T-cell (primary cell): ENCODE measurements around the gene TLE4. TPM values are rescaled to one million over a fixed set of nuclear protein-coding genes. Genes with fewer than 3 reads are reported as not detected.

Source experiments
- ATAC-seq, 4 experiments: fragments of 200-7000 bp in 3 of 4; fragments of 150-1000 bp in 1 of 4; cut with Tn5 transposase; replicated peaks in 1 of 4; 1 replicate in 3 of 4; 2 replicates in 1 of 4; pipeline ENCODE4 v1.10.0; 2021; ENCODE audit warnings: moderate library complexity in 3 of 4, mild to moderate bottlenecking in 2 of 4, moderate number of reproducible peaks in 1 of 4
- CTCF ChIA-PET, 2 donors: fragments of 300-600 bp; sonication (Branson Sonifier 250); formaldehyde crosslinking; loops; one replicate each; lab custom pipeline; 2022; ENCODE audit warnings: antibody characterized with exemption in 2 of 2; lab: Charles Lee
- POLR2A ChIA-PET, 2 donors: fragments of 300-600 bp; sonication (Branson Sonifier 250); formaldehyde crosslinking; loops; one replicate each; lab custom pipeline; 2022; ENCODE audit warnings: antibody characterized with exemption in 2 of 2; lab: Charles Lee
- DNase-seq, 35 experiments: peaks; one replicate each; pipeline versions ENCODE4 v3.0.0 to v3.0.0-alpha.2; 2013 to 2023
- H3K27ac ChIP-seq: one replicate; pipeline ENCODE4 v1.5.1; 2013; ENCODE audit warnings: low read length
- H3K27me3 ChIP-seq, 2 experiments: replicated peaks in 1 of 2; 1 replicate in 1 of 2; 2 replicates in 1 of 2; pipeline versions ENCODE4 v1.6.1 to v1.7.0; 2013; ENCODE audit warnings: low read length in 1 of 2, mixed read lengths in 1 of 2; ENCODE audit not compliant: control insufficient read depth in 2 of 2, insufficient read depth in 2 of 2; ENCODE audit errors: extremely low read depth in 1 of 2
- H3K36me3 ChIP-seq, 2 donors: 1 replicate in 1 of 2; 2 replicates in 1 of 2; pipeline versions ENCODE4 v1.6.1 to v1.7.0; 2013; ENCODE audit warnings: low read length in 1 of 2; ENCODE audit not compliant: control insufficient read depth in 2 of 2, insufficient read depth in 1 of 2; ENCODE audit errors: extremely low read depth in 1 of 2
- H3K4me1 ChIP-seq, 2 experiments: 1 replicate in 1 of 2; 2 replicates in 1 of 2; pipeline versions ENCODE4 v1.6.1 to v1.7.0; 2013; ENCODE audit warnings: low read length in 2 of 2, mixed read lengths in 1 of 2; ENCODE audit not compliant: insufficient read depth in 2 of 2, control insufficient read depth in 1 of 2; ENCODE audit errors: extremely low read depth in 1 of 2
- H3K4me3 ChIP-seq, 2 donors: 1 replicate in 1 of 2; 2 replicates in 1 of 2; pipeline versions ENCODE4 v1.5.1 to v1.7.0; 2013; ENCODE audit warnings: mild to moderate bottlenecking in 2 of 2, low read length in 1 of 2, moderate library complexity in 1 of 2; ENCODE audit not compliant: control insufficient read depth in 1 of 2; ENCODE audit errors: extremely low read depth in 1 of 2
- H3K9me3 ChIP-seq: 2 replicates; pipeline ENCODE4 v1.7.0; 2013
- H3K27ac Mint-ChIP-seq, 2 donors: one replicate each; pipeline ENCODE4 v1.8.0; 2020 to 2021; ENCODE audit warnings: mild to moderate bottlenecking in 2 of 2, mixed read lengths in 2 of 2
- H3K27me3 Mint-ChIP-seq, 2 donors: one replicate each; pipeline ENCODE4 v1.8.0; 2021 to 2022; ENCODE audit warnings: mixed read lengths in 2 of 2
- H3K36me3 Mint-ChIP-seq: one replicate; pipeline ENCODE4 v1.8.0; 2021; ENCODE audit warnings: mixed read lengths
- H3K4me1 Mint-ChIP-seq, 3 donors: one replicate each; pipeline ENCODE4 v1.8.0; 2020 to 2022; ENCODE audit warnings: mixed read lengths in 3 of 3, mild to moderate bottlenecking in 1 of 3
- H3K4me3 Mint-ChIP-seq, 3 donors: one replicate each; pipeline ENCODE4 v1.8.0; 2020 to 2022; ENCODE audit warnings: mild to moderate bottlenecking in 3 of 3, mixed read lengths in 3 of 3, moderate library complexity in 3 of 3
- H3K9me3 Mint-ChIP-seq, 3 donors: one replicate each; pipeline ENCODE4 v1.8.0; 2020 to 2022; ENCODE audit warnings: mixed read lengths in 3 of 3
- WGBS: methylation state at CpG from one replicate; pipeline ENCODE4 v1.1.5; 2013; ENCODE audit warnings: missing lambda C conversion rate; ENCODE audit not compliant: insufficient coverage; 5-methylcytosine and 5-hydroxymethylcytosine counted together
- total RNA-seq, 35 experiments: library from RNA in 6 of 35; stranded (reverse) in 6 of 35; fragments of 120-200 nt in 1 of 35; gene quantifications; one replicate each; pipeline versions ENCODE4 v1.2.1 to v1.2.4 and lab custom pipeline; 2013 to 2026

TLE4 gene
- total RNA-seq (100 to 1,000 TPM in 2 of 5 donors, 10 to 100 TPM in 3; 65.9 to 138 (median 78.7) TPM), total RNA-seq (lab: John Stamatoyannopoulos, UW) (12.6 to 126 (median 93.2) reads per million in 29 experiments)
- 82.5 TPM for total RNA-seq (2013)

- peak within 1 kb of the TSS; percentile 88 for H3K27ac ChIP-seq
- no peaks in the 10 kb centered on the region for H3K36me3 ChIP-seq
- no peaks in the 10 kb centered on the region for H3K9me3 ChIP-seq
- H3K4me1 ChIP-seq = peaks cover 18 to 22% of the 10 kb centered on the region in 2 experiments
- CTCF ChIA-PET = interaction anchor here (0.6 to 1.8 kb wide), 7 partner anchors 9 to 99 kb away, joined by 3 to 8 read pairs (median 3); no protein-coding TSS in a partner anchor
- no peaks in the 10 kb centered on the region for H3K9me3 Mint-ChIP-seq
- peak within 1 kb of the TSS; percentile 90 to 95 for H3K4me3 ChIP-seq
- under 1% methylated on average over 41 of the region's 48 CpGs for WGBS
- peaks cover 3 to 11% of the 10 kb centered on the region in 2 donors for H3K27me3 Mint-ChIP-seq
- H3K27ac Mint-ChIP-seq = peak within 1 kb of the TSS in 1 of 2 donors; percentile 55
- ATAC-seq (peak; percentile 85 to 91 (median 86)), DNase-seq (peak; percentile 96 to 100 (median 100))
- H3K36me3 Mint-ChIP-seq = peaks cover 6% of the 10 kb centered on the region
- peaks cover 0 to 11% of the 10 kb centered on the region in 2 experiments for H3K27me3 ChIP-seq
- peaks cover 28 to 34% (median 33%) of the 10 kb centered on the region in 3 donors for H3K4me1 Mint-ChIP-seq
- POLR2A ChIA-PET = interaction anchor here (0.6 to 2.0 kb wide), 31 partner anchors 9 to 150 kb away, joined by 3 to 47 read pairs (median 4); no protein-coding TSS in a partner anchor
- peak within 1 kb of the TSS in 2 of 3 donors; percentile 68 to 78 for H3K4me3 Mint-ChIP-seq
These were observed at the start of gene TLE4 for GRCh38 chr9:79571309-79572031. TSS of gene TLE4 (plus strand) at chr9:79571965. CDS start at chr9:79572791, 826 bp downstream.

GRCh38 chr9:79522793-79523192, 49.0 kb upstream of the TLE4 start:
- Histone ChIP-seq H3K27ac (no peak overlapping the region), H3K27me3 (peaks cover 0 to 3% of the 10 kb centered on the region in 2 experiments), H3K36me3 (no peaks in the 10 kb centered on the region), H3K4me3 (no peak overlapping the region), H3K4me1 (no peaks in the 10 kb centered on the region), H3K9me3 (no peaks in the 10 kb centered on the region)
- ATAC-seq (no peak), DNase-seq (no peak)
- no peaks in the 10 kb centered on the region for H3K4me1 Mint-ChIP-seq
- H3K4me3 Mint-ChIP-seq = no peak overlapping the region
- H3K27me3 Mint-ChIP-seq = peaks cover 0 to 3% of the 10 kb centered on the region in 2 donors
- 56% methylated on average over 1 of the region's 4 CpGs for WGBS
- H3K36me3 Mint-ChIP-seq = peaks cover 6% of the 10 kb centered on the region
- ChIA-PET CTCF (no interaction called here), POLR2A (no interaction called here)
- no peak overlapping the region for H3K27ac Mint-ChIP-seq
- peaks cover 0 to 11% (median 3%) of the 10 kb centered on the region in 3 donors for H3K9me3 Mint-ChIP-seq

DNA sequence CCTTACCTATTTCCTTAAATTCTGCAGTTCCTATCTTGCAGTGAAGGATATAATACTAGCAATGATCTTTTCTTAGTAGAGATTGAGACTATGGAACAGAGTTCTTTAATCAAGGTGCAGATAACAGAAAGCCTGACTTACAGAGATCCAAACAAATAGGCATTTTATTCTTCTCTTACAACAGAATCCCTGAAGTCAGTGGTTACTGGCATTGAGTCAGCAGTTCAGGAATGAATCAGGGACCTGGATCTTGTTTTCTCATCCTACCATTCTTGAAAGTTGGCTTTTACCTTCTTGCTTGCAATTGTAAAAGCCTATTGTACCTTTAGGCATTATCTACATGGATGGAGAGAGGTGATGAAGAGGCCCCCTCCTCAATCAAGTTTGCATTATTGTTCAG, 47.5 kb upstream of the TLE4 start:
- H3K4me3 Mint-ChIP-seq = no peak overlapping the region
- H3K27me3 Mint-ChIP-seq = peaks cover 0 to 3% of the 10 kb centered on the region in 2 donors
- peaks cover 0 to 11% (median 3%) of the 10 kb centered on the region in 3 donors for H3K9me3 Mint-ChIP-seq
- Histone ChIP-seq H3K27me3 (peaks cover 0 to 3% of the 10 kb centered on the region in 2 experiments), H3K36me3 (no peaks in the 10 kb centered on the region), H3K9me3 (no peaks in the 10 kb centered on the region), H3K27ac (no peak overlapping the region), H3K4me1 (no peaks in the 10 kb centered on the region), H3K4me3 (no peak overlapping the region)
- H3K36me3 Mint-ChIP-seq = peaks cover 6% of the 10 kb centered on the region
- no peak for DNase-seq
- no peak for ATAC-seq
- POLR2A ChIA-PET = no interaction called here
- H3K4me1 Mint-ChIP-seq = no peaks in the 10 kb centered on the region
- CTCF ChIA-PET = no interaction called here
- H3K27ac Mint-ChIP-seq = no peak overlapping the region

GRCh38 chr9:79526149-79526672, 45.6 kb upstream of the TLE4 start:
- Histone ChIP-seq H3K4me3 (no peak overlapping the region), H3K27ac (no peak overlapping the region), H3K36me3 (no peaks in the 10 kb centered on the region), H3K9me3 (no peaks in the 10 kb centered on the region), H3K4me1 (no peaks in the 10 kb centered on the region), H3K27me3 (peaks cover 0 to 3% of the 10 kb centered on the region in 2 experiments)
- Mint-ChIP-seq H3K27me3 (peaks cover 0 to 3% of the 10 kb centered on the region in 2 donors), H3K4me3 (no peak overlapping the region), H3K9me3 (peaks cover 0 to 11% (median 3%) of the 10 kb centered on the region in 3 donors), H3K36me3 (peaks cover 6% of the 10 kb centered on the region), H3K27ac (no peak overlapping the region), H3K4me1 (no peaks in the 10 kb centered on the region)
- no CpG with 5 or more reads among the region's 1 CpG for WGBS
- CTCF ChIA-PET = interaction anchor here in 1 of 2 donors (0.6 kb wide), 1 partner anchor 10 kb away, joined by 3 read pairs; no protein-coding TSS in a partner anchor
- ATAC-seq (no peak), DNase-seq (no peak)
- POLR2A ChIA-PET = no interaction called here

GRCh38 chr9:79535534-79535933, 36.2 kb upstream of the TLE4 start:
- no CpG with 5 or more reads among the region's 1 CpG for WGBS
- H3K9me3 Mint-ChIP-seq = peaks cover 0 to 4% (median 3%) of the 10 kb centered on the region in 3 donors
- no peaks in the 10 kb centered on the region for H3K36me3 Mint-ChIP-seq
- H3K4me3 Mint-ChIP-seq = no peak overlapping the region
- ATAC-seq = no peak
- DNase-seq = no peak
- peaks cover 0 to 4% of the 10 kb centered on the region in 2 donors for H3K27me3 Mint-ChIP-seq
- H3K27ac Mint-ChIP-seq = no peak overlapping the region
- POLR2A ChIA-PET = no interaction called here
- Histone ChIP-seq H3K9me3 (no peaks in the 10 kb centered on the region), H3K27me3 (no peaks in the 10 kb centered on the region), H3K36me3 (no peaks in the 10 kb centered on the region), H3K4me3 (no peak overlapping the region), H3K4me1 (no peaks in the 10 kb centered on the region), H3K27ac (no peak overlapping the region)
- CTCF ChIA-PET = no interaction called here
- H3K4me1 Mint-ChIP-seq = no peaks in the 10 kb centered on the region

GRCh38 chr9:79537838-79538237, 33.9 kb upstream of the TLE4 start:
- no peak overlapping the region for H3K4me3 ChIP-seq
- H3K9me3 ChIP-seq = no peaks in the 10 kb centered on the region
- H3K27me3 Mint-ChIP-seq = no peaks in the 10 kb centered on the region
- H3K27ac Mint-ChIP-seq = no peak overlapping the region
- no peak for ATAC-seq
- no peak overlapping the region for H3K27ac ChIP-seq
- peaks cover 0 to 4% (median 3%) of the 10 kb centered on the region in 3 donors for H3K9me3 Mint-ChIP-seq
- no peak overlapping the region for H3K4me3 Mint-ChIP-seq
- DNase-seq = no peak
- H3K4me1 Mint-ChIP-seq = peaks cover 2 to 5% (median 3%) of the 10 kb centered on the region in 3 donors
- WGBS = no CpG with 5 or more reads among the region's 2 CpGs
- H3K4me1 ChIP-seq = no peaks in the 10 kb centered on the region
- no peaks in the 10 kb centered on the region for H3K27me3 ChIP-seq
- H3K36me3 Mint-ChIP-seq = no peaks in the 10 kb centered on the region
- ChIA-PET CTCF (no interaction called here), POLR2A (no interaction called here)
- no peaks in the 10 kb centered on the region for H3K36me3 ChIP-seq
